Measurements from ENCODE around the gene ADAMTS12. TPM values are rescaled to one million over a fixed set of nuclear protein-coding genes. Genes with fewer than 3 reads are reported as not detected.

The ADAMTS12 gene
- polyA plus RNA-seq, 1 donor from 2014 or later, result 0.07 TPM

DNA sequence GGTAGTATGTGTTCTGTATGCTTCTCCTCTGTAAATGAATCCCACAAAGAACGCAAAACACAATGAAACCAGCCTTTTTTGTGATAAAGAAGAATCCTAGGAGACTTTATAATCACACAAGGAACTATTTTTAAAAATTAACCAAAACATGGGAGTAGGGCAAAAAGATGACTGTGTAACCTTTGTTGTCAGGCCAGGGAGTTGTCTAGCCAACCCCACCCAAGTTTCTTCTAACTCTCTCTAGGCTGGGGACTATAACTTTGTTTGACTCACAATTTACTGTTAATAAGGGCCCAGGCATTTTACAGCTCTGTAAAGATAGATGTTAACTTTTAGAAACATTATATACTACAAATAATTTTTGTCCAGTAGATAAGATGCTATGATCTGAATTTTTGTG lies 176.1 kb downstream of the ADAMTS12 start:
- Histone ChIP-seq H2AFZ (ENCODE audit: low read depth, low read length) (no peak overlapping the region), H3K4me2 (ENCODE audit: low read length) (no peak overlapping the region), H3K4me3 (ENCODE audit: low read length) (no peak overlapping the region), H3F3A (ENCODE audit: insufficient read depth, low read length, poor library complexity, severe bottlenecking) (no peaks in the 10 kb centered on the region), H3K27ac (ENCODE audit: low read length) (no peak overlapping the region), H3K9me2 (ENCODE audit: insufficient read depth, low read length) (no peaks in the 10 kb centered on the region), H3K27me3 (ENCODE audit: insufficient read depth, low read depth, low read length) (no peaks in the 10 kb centered on the region), H4K20me1 (ENCODE audit: insufficient read depth) (no peaks in the 10 kb centered on the region), H3K79me2 (replicated peaks; ENCODE audit: insufficient read depth, low read length) (no peaks in the 10 kb centered on the region), H3K9me3 (ENCODE audit: low read length) (no peaks in the 10 kb centered on the region), H3K36me3 (ENCODE audit: insufficient read depth, low read length) (no peaks in the 10 kb centered on the region), H3K9ac (ENCODE audit: low read length) (no peak overlapping the region)
- TF ChIP-seq EZH2 (IDR thresholded peaks at IDR 0.05; ENCODE audit: borderline replicate concordance, insufficient read depth, low read length, poor library complexity, severe bottlenecking), result no peak
- TF ChIP-seq POLR2AphosphoS5 (IDR thresholded peaks at IDR 0.05), result no peak
- TF ChIP-seq, protein P1, sequence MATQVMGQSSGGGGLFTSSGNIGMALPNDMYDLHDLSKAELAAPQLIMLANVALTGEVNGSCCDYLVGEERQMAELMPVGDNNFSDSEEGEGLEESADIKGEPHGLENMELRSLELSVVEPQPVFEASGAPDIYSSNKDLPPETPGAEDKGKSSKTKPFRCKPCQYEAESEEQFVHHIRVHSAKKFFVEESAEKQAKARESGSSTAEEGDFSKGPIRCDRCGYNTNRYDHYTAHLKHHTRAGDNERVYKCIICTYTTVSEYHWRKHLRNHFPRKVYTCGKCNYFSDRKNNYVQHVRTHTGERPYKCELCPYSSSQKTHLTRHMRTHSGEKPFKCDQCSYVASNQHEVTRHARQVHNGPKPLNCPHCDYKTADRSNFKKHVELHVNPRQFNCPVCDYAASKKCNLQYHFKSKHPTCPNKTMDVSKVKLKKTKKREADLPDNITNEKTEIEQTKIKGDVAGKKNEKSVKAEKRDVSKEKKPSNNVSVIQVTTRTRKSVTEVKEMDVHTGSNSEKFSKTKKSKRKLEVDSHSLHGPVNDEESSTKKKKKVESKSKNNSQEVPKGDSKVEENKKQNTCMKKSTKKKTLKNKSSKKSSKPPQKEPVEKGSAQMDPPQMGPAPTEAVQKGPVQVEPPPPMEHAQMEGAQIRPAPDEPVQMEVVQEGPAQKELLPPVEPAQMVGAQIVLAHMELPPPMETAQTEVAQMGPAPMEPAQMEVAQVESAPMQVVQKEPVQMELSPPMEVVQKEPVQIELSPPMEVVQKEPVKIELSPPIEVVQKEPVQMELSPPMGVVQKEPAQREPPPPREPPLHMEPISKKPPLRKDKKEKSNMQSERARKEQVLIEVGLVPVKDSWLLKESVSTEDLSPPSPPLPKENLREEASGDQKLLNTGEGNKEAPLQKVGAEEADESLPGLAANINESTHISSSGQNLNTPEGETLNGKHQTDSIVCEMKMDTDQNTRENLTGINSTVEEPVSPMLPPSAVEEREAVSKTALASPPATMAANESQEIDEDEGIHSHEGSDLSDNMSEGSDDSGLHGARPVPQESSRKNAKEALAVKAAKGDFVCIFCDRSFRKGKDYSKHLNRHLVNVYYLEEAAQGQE (IDR thresholded peaks at IDR 0.05; ENCODE audit: borderline replicate concordance), result no peak
- no peak for TF ChIP-seq EP300 (conservative IDR thresholded peaks at IDR 0.05; ENCODE audit: poor library complexity, severe bottlenecking)
- TF ChIP-seq RAD21 (conservative IDR thresholded peaks at IDR 0.05), result no peak
- TF ChIP-seq SMC3 (conservative IDR thresholded peaks at IDR 0.05; ENCODE audit: poor library complexity), result no peak
- TF ChIP-seq, protein P2, sequence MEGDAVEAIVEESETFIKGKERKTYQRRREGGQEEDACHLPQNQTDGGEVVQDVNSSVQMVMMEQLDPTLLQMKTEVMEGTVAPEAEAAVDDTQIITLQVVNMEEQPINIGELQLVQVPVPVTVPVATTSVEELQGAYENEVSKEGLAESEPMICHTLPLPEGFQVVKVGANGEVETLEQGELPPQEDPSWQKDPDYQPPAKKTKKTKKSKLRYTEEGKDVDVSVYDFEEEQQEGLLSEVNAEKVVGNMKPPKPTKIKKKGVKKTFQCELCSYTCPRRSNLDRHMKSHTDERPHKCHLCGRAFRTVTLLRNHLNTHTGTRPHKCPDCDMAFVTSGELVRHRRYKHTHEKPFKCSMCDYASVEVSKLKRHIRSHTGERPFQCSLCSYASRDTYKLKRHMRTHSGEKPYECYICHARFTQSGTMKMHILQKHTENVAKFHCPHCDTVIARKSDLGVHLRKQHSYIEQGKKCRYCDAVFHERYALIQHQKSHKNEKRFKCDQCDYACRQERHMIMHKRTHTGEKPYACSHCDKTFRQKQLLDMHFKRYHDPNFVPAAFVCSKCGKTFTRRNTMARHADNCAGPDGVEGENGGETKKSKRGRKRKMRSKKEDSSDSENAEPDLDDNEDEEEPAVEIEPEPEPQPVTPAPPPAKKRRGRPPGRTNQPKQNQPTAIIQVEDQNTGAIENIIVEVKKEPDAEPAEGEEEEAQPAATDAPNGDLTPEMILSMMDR (IDR thresholded peaks at IDR 0.05; ENCODE audit: poor library complexity, severe bottlenecking), result no peak
- TF ChIP-seq MXI1 (conservative IDR thresholded peaks at IDR 0.05; ENCODE audit: poor library complexity, severe bottlenecking), result no peak
- no peak for TF ChIP-seq TAF1 (IDR thresholded peaks at IDR 0.05; ENCODE audit: low read depth)

DNA sequence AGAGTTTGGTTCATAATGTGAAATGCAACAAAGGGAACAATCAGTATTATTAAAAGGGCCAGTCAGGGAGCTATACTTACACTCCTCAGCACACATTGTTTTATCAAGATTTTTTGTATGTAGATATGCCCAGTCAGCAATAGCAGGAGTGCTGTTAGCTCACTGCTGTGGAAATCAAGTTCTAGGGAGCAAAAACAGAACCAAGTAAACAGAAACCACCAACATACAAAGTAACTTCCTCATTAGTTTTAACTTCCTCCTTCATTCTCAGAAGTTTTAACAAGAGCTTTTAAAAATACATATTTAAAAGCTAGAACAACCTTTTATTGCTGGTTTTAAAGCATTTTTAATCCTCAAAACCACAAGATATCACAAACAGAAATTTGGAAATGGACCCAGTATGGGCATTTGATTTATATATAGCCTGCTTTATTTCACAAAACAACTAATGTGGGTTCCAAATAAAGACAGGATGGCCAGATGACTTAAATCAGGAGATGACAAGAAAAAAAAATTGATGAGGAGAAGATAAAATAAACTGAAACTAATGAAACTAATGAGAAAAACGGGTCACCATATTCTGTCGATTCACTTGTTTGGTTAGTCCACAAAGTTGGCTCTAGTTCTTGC lies 178.5 kb downstream of the ADAMTS12 start:
- Histone ChIP-seq H3K27me3 (ENCODE audit: insufficient read depth, low read depth, low read length) (no peaks in the 10 kb centered on the region), H3K9me3 (ENCODE audit: low read length) (no peaks in the 10 kb centered on the region), H3K4me3 (ENCODE audit: low read length) (no peak overlapping the region), H3F3A (ENCODE audit: insufficient read depth, low read length, poor library complexity, severe bottlenecking) (no peaks in the 10 kb centered on the region), H3K9ac (ENCODE audit: low read length) (no peak overlapping the region), H3K9me2 (ENCODE audit: insufficient read depth, low read length) (no peaks in the 10 kb centered on the region), H3K36me3 (ENCODE audit: insufficient read depth, low read length) (no peaks in the 10 kb centered on the region), H3K79me2 (replicated peaks; ENCODE audit: insufficient read depth, low read length) (no peaks in the 10 kb centered on the region), H2AFZ (ENCODE audit: low read depth, low read length) (no peak overlapping the region), H4K20me1 (ENCODE audit: insufficient read depth) (no peaks in the 10 kb centered on the region), H3K27ac (ENCODE audit: low read length) (no peak overlapping the region), H3K4me2 (ENCODE audit: low read length) (no peak overlapping the region)
- TF ChIP-seq, protein P1 (IDR thresholded peaks at IDR 0.05; ENCODE audit: borderline replicate concordance), result no peak
- TF ChIP-seq EZH2 (IDR thresholded peaks at IDR 0.05; ENCODE audit: borderline replicate concordance, insufficient read depth, low read length, poor library complexity, severe bottlenecking) (no peak), TAF1 (IDR thresholded peaks at IDR 0.05; ENCODE audit: low read depth) (no peak), POLR2AphosphoS5 (IDR thresholded peaks at IDR 0.05) (no peak), RAD21 (conservative IDR thresholded peaks at IDR 0.05) (no peak), SMC3 (conservative IDR thresholded peaks at IDR 0.05; ENCODE audit: poor library complexity) (no peak), EP300 (conservative IDR thresholded peaks at IDR 0.05; ENCODE audit: poor library complexity, severe bottlenecking) (no peak), MXI1 (conservative IDR thresholded peaks at IDR 0.05; ENCODE audit: poor library complexity, severe bottlenecking) (no peak)
- TF ChIP-seq, protein P2 (IDR thresholded peaks at IDR 0.05; ENCODE audit: poor library complexity, severe bottlenecking), result no peak

All from neural cell (in vitro differentiated cells).